Pancreas (tissue), 10 donors: ENCODE data around the gene ALKBH4. TPM values are rescaled to one million over a fixed set of nuclear protein-coding genes. Genes with fewer than 3 reads are reported as not detected.

Experiments used
- ATAC-seq, 4 donors: fragments of 200-7000 bp; cut with Tn5 transposase; one replicate each; pipeline versions ENCODE4 v1.8.0 to v1.9.1; 2020; ENCODE audit warnings: mild to moderate bottlenecking in 4 of 4, moderate library complexity in 4 of 4
- DNase-seq, 6 donors: peaks; one replicate each; pipeline ENCODE4 v3.0.0-alpha.2; 2020
- FAIRE-seq: peaks from 2 replicates; lab custom pipeline; 2012; peaks lifted over from hg19 to GRCh38; lab: Jason Lieb, UNC
- H3K27ac ChIP-seq, 4 donors: fragments of 200-600 bp; sonication (generic); 1 replicate in 3 of 4; 2 replicates in 1 of 4; pipeline versions ENCODE4 v1.5.0 to v1.8.0; 2020
- H3K27me3 ChIP-seq, 4 donors: fragments of 200-600 bp; one replicate each; pipeline ENCODE4 v1.8.0; 2021
- H3K36me3 ChIP-seq, 3 donors: fragments of 200-600 bp; sonication (generic) in 1 of 3; one replicate each; pipeline versions ENCODE4 v1.5.0 to v1.8.0; 2020 to 2021
- H3K4me1 ChIP-seq, 3 donors: fragments of 200-600 bp; one replicate each; pipeline ENCODE4 v1.8.0; 2021
- H3K4me3 ChIP-seq, 4 donors: fragments of 200-600 bp; sonication (generic) in 2 of 4; one replicate each; pipeline versions ENCODE4 v1.5.0 to v1.8.0; 2020 to 2021
- H3K9me3 ChIP-seq, 4 donors: fragments of 200-600 bp; one replicate each; pipeline ENCODE4 v1.8.0; 2021
- WGBS, 2 donors: extraction: QIAGEN DNeasy Blood & Tissue Kit; methylation state at CpG; one replicate each; pipeline ENCODE4 v1.1.7; 2013; 5-methylcytosine and 5-hydroxymethylcytosine counted together
- intact Hi-C, 3 donors: fragments of 100-400 bp; cut with DNase I; formaldehyde crosslinking; loops; one replicate each; pipeline versions ENCODE4 v1.11.1 to v1.14.2; 2022
- polyA plus RNA-seq, 2 donors: library from polyadenylated mRNA; stranded (reverse); fragments of 200-250 nt; gene quantifications; one replicate each; pipeline ENCODE4 v1.2.3, GENCODE V29; 2013
- total RNA-seq, 6 donors: library from RNA; stranded (reverse); fragmentation: NEBNext Ultra II Directional in 4 of 6; extraction: Animal tissue kit (Norgen Biotek cat#: 25700) in 4 of 6; gene quantifications; one replicate each; pipeline versions ENCODE4 v1.2.1 to v1.2.4, GENCODE V29; 2021 to 2023
- TF ChIP-seq, protein P1 (sequence below), 4 donors: fragments of 200-600 bp; sonication (generic) in 3 of 4; IDR thresholded peaks; one replicate each; pipeline versions ENCODE4 v1.5.0 to v1.8.0; 2021; ENCODE audit warnings: antibody characterized with exemption in 4 of 4
- donor health status: healthy with polysubstance abuse.
- donor health status: DM: no; HTN: no; CAD: no; lungs with moderate emphysema.
- donor health status: DM: no; HTN: no; CAD: no.
- donor health status: control.
- donor health status: control.
- donor health status: Bipolar disorder and iron deficiency.
- donor health status: DM: yes; HTN: yes; CAD: no.
- donor health status: DM: no; HTN: no; CAD: no.
- donor health status: DM: no; HTN: no; CAD: no.
- donor health status: DM: yes; HTN: yes; CAD: no.

The ALKBH4 gene
- total and polyA plus RNA-seq, 8 donors: 3.5 to 9.3 (median 5.5) TPM

DNA sequence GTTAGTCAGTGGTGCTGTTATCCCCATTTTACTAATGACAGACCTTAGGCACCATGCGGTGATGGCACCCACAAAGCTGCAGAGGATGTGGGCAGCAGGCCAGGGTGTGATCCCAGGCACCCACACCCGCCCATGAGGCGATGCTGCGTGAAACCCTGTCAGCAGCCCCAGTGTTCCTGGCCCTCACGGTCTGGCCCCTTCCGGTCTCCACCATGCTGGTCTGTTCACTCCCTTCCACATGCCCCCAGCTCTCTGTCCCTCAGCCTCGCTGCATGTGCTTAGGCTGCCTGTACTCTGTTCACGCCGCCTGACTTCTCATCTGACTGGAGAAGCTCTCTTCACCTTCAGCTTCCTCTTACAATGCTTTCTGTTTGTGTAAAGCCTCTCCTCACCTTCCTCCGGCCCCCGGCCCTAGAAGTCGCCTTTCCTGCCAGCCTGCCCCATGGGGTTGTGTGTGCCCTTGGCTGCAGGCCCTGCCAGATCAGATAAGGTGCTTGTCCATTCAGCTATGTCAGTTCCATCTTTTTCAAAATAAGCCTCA lies 48.9 kb downstream of the ALKBH4 start:
- no peak for FAIRE-seq
- WGBS, 2 donors: 85 to 87% methylated on average over 12 of the region's 12 CpGs
- H3K27me3 ChIP-seq: no peaks in the 10 kb centered on the region
- no peak overlapping the region for H3K27ac ChIP-seq
- TF ChIP-seq, protein P1, sequence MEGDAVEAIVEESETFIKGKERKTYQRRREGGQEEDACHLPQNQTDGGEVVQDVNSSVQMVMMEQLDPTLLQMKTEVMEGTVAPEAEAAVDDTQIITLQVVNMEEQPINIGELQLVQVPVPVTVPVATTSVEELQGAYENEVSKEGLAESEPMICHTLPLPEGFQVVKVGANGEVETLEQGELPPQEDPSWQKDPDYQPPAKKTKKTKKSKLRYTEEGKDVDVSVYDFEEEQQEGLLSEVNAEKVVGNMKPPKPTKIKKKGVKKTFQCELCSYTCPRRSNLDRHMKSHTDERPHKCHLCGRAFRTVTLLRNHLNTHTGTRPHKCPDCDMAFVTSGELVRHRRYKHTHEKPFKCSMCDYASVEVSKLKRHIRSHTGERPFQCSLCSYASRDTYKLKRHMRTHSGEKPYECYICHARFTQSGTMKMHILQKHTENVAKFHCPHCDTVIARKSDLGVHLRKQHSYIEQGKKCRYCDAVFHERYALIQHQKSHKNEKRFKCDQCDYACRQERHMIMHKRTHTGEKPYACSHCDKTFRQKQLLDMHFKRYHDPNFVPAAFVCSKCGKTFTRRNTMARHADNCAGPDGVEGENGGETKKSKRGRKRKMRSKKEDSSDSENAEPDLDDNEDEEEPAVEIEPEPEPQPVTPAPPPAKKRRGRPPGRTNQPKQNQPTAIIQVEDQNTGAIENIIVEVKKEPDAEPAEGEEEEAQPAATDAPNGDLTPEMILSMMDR (IDR thresholded peaks at IDR 0.05): no peak
- ATAC-seq: peak in 1 of 4 donors; percentile 17
- intact Hi-C loops: no loop called here
- H3K4me3 ChIP-seq: no peak overlapping the region
- H3K9me3 ChIP-seq: no peaks in the 10 kb centered on the region
- H3K36me3 ChIP-seq: peaks cover 0 to 5% (median 2%) of the 10 kb centered on the region in 3 donors
- no peaks in the 10 kb centered on the region for H3K4me1 ChIP-seq
- no peak for DNase-seq

DNA sequence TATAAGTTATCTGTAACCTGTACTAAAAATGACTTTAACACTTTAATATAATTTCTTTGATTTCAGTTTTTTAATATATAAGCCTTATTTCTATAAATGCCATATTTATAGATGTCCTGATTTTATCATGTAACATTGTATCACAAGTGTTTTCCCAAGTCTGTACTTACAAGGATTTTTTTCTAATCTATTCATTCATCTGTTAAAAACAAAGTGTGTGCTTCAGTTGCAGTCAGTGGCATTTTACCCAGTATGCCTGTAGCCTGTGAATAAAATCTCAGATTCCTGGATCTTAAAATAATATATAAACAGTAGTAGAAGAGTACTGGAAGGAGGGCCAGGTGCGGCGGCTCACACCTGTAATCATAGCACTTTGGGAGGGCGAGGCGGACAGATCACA lies 51.1 kb downstream of the ALKBH4 start:
- 94 to 95% methylated on average over 4 of the region's 4 CpGs for WGBS, 2 donors
- H3K4me1 ChIP-seq: no peaks in the 10 kb centered on the region
- no peaks in the 10 kb centered on the region for H3K9me3 ChIP-seq
- no peak overlapping the region for H3K27ac ChIP-seq
- ATAC-seq (no peak), DNase-seq (no peak), FAIRE-seq (no peak)
- TF ChIP-seq, protein P1 (IDR thresholded peaks at IDR 0.05): no peak
- no peak overlapping the region for H3K4me3 ChIP-seq
- peaks cover 0 to 13% (median 4%) of the 10 kb centered on the region in 3 donors for H3K36me3 ChIP-seq
- no peaks in the 10 kb centered on the region for H3K27me3 ChIP-seq
- intact Hi-C loops: no loop called here

DNA sequence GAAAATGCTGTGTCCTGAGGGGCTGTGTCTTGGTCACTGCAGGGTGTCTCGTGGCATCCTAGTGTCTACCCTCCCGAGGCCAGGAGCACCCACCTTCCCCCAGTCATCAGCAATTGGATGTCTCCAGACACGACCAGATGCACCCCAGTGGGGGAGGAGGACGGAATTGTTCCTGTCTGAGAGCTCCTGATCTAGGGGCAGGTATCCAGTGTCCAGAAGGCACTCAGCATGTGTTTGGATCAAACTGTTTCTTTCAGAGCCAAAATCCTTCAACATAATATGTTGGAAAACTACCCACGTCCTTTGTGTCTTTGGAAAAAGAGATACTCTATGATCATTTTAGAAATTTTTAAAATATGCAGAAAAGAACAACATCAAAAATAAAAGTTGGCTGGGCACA lies 51.6 kb downstream of the ALKBH4 start:
- 76 to 83% methylated on average over 5 of the region's 5 CpGs for WGBS, 2 donors
- FAIRE-seq: no peak
- Histone ChIP-seq H3K4me1 (no peaks in the 10 kb centered on the region), H3K4me3 (no peak overlapping the region), H3K27me3 (no peaks in the 10 kb centered on the region), H3K9me3 (no peaks in the 10 kb centered on the region), H3K27ac (no peak overlapping the region), H3K36me3 (peaks cover 0 to 18% (median 4%) of the 10 kb centered on the region in 3 donors)
- TF ChIP-seq, protein P1 (IDR thresholded peaks at IDR 0.05): no peak
- DNase-seq: no peak
- ATAC-seq: no peak
- intact Hi-C loops: no loop called here

DNA sequence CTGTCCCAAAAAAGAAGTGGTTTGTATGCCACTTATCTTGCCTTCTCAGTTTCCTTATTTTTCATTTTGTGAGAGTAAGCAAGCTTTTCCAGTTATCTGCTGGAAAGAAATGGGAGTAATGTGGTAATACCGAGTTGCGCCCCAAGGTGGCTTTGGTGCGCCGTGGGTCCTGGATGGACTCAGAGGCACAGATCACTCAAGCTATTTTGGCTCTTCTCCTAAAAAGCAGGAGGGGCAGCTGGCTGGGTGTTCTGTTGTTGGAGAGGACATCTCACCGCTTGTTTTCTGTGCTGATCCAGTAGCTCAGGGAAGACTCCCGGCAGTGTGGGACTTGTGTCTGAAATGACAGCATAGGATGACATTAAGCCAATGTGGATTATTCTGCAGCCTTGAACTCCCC lies 52.1 kb downstream of the ALKBH4 start:
- no peaks in the 10 kb centered on the region for H3K4me1 ChIP-seq
- WGBS, 2 donors: 64 to 72% methylated on average over 6 of the region's 6 CpGs
- intact Hi-C loops: no loop called here
- peaks cover 0 to 22% (median 7%) of the 10 kb centered on the region in 3 donors for H3K36me3 ChIP-seq
- peak in 3 of 4 donors; percentile 49 to 66 (median 51) for ATAC-seq
- TF ChIP-seq, protein P1 (IDR thresholded peaks at IDR 0.05): peak in 1 of 4 donors; percentile 15
- no peak overlapping the region for H3K27ac ChIP-seq
- no peaks in the 10 kb centered on the region for H3K27me3 ChIP-seq
- no peaks in the 10 kb centered on the region for H3K9me3 ChIP-seq
- DNase-seq: no peak
- no peak for FAIRE-seq
- H3K4me3 ChIP-seq: no peak overlapping the region

DNA sequence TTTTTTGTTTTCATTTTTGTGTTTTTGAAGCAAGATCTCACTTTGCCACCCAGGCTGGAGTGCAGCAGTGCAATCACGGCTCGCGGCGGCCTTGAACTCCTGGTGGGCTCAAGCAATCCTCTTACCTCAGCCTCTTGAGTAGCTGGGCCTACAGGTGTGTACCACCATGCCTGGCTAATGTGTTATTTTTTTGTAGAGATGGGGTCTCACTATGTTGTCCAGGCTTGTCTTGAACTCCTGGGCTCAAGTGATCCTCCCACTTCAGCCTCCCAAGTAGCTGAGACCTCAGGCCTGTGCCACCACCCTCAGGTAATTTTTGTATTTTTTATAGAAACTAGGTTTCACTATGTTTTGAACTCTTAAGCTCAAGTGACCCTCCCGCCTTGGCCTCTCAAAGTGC lies 53.7 kb downstream of the ALKBH4 start:
- H3K9me3 ChIP-seq: no peaks in the 10 kb centered on the region
- H3K4me1 ChIP-seq: no peaks in the 10 kb centered on the region
- WGBS, 2 donors: 98 to 100% methylated on average over 5 of the region's 5 CpGs
- no peaks in the 10 kb centered on the region for H3K27me3 ChIP-seq
- peaks cover 0 to 22% (median 16%) of the 10 kb centered on the region in 3 donors for H3K36me3 ChIP-seq
- TF ChIP-seq, protein P1 (IDR thresholded peaks at IDR 0.05): no peak
- FAIRE-seq (no peak), ATAC-seq (no peak), DNase-seq (no peak)
- no peak overlapping the region for H3K27ac ChIP-seq
- intact Hi-C loops: no loop called here
- H3K4me3 ChIP-seq: no peak overlapping the region
